RWPE2 (cell line): ENCODE results near the gene RPIA.
"Not testable (repeated sequence)": the region's sequence is repeated elsewhere in the genome, so short reads cannot be mapped to it uniquely, and the experiment has no call there.

ENCODE experiments used
- ATAC-seq: fragments of 200-7000 bp; cut with Tn5 transposase; 3 replicates; pipeline ENCODE4 v1.9.1; 2021; ENCODE audit warnings: low read depth
- DNase-seq: peaks from one replicate; pipeline ENCODE4 v3.0.0-alpha.2; 2020; ENCODE audit warnings: low spot score
- H3K27ac ChIP-seq: fragments of 450-650 bp; 2 replicates; pipeline ENCODE4 v1.5.1; 2017; ENCODE audit warnings: mild to moderate bottlenecking; ENCODE audit not compliant: poor library complexity, severe bottlenecking
- H3K27me3 ChIP-seq: fragments of 250-450 bp; sonication (Bioruptor Pico); 2 replicates; pipeline ENCODE4 v1.5.1; 2021; ENCODE audit warnings: mild to moderate bottlenecking, moderate library complexity; ENCODE audit not compliant: insufficient read depth, poor library complexity, severe bottlenecking
- H3K36me3 ChIP-seq: fragments of 250-450 bp; sonication (Bioruptor Pico); 2 replicates; pipeline ENCODE4 v1.5.1; 2020; ENCODE audit warnings: low read depth, mild to moderate bottlenecking, moderate library complexity
- H3K4me1 ChIP-seq: fragments of 250-450 bp; sonication (Bioruptor Pico); 2 replicates; pipeline ENCODE4 v1.5.1; 2021; ENCODE audit warnings: mild to moderate bottlenecking, moderate library complexity; ENCODE audit not compliant: insufficient read depth, poor library complexity, severe bottlenecking
- H3K4me3 ChIP-seq: fragments of 250-450 bp; sonication (Bioruptor Pico); 2 replicates; pipeline ENCODE4 v1.5.1; 2021; ENCODE audit warnings: mild to moderate bottlenecking, moderate library complexity; ENCODE audit not compliant: severe bottlenecking
- H3K9me3 ChIP-seq: fragments of 250-450 bp; sonication (Bioruptor Pico); 2 replicates; pipeline ENCODE4 v1.5.1; 2021; ENCODE audit warnings: mild to moderate bottlenecking, moderate library complexity; ENCODE audit not compliant: severe bottlenecking
- CTCF ChIP-seq: fragments of 450-650 bp; IDR thresholded peaks from one replicate; pipeline ENCODE4 v1.5.1; 2017; ENCODE audit warnings: mild to moderate bottlenecking, moderate library complexity; ENCODE audit not compliant: poor library complexity, severe bottlenecking

Gene RPIA

GRCh38 chr2:88760819-88761598 is 69.5 kb downstream of the RPIA start:
- Histone ChIP-seq H3K4me1 (no peaks in the 10 kb centered on the region), H3K9me3 (no peaks in the 10 kb centered on the region), H3K4me3 (no peak overlapping the region), H3K36me3 (no peaks in the 10 kb centered on the region), H3K27me3 (peaks cover 15% of the 10 kb centered on the region), H3K27ac (no peak overlapping the region)
- TF ChIP-seq CTCF, result no peak
- ATAC-seq (no peak), DNase-seq (no peak)

DNA sequence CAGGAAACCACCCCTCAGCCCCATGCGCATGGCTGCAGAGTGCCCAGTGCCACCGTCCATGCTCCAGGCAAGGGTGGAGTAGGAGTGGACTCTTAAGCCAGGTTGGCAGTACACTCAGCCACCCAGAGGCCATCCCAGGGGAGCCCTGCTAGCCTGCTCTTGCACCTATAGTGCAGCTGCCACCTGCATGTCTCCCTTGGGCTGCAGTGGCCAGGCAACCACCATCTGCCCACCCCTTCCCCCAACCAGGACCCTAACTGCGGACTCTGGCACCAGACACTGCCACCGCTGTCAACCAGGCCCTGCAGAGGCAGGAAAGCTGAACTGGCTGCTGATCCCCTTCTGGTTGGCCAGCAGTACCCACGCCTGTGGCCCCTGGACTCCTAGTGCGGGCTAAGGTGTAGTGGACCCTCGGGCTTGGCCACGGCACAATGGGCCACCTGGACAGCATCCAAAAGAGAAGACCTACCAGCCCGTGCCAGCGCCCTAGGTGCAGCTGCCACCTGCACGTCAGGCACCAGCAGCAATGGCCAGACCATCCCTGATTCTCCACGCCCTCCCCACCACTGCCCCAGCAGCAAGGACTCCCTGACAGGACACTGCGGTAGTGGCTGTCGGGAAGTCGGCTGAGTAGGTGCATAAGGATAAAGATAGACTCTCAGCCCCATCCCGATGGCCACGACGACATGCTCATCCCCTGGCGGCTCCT is 72.8 kb downstream of the RPIA start:
- ATAC-seq (no peak), DNase-seq (no peak)
- H3K27ac ChIP-seq, result no peak overlapping the region
- TF ChIP-seq CTCF, result no peak
- no peaks in the 10 kb centered on the region for H3K4me1 ChIP-seq
- no peak overlapping the region for H3K4me3 ChIP-seq
- peaks cover 22% of the 10 kb centered on the region for H3K27me3 ChIP-seq
- no peaks in the 10 kb centered on the region for H3K9me3 ChIP-seq
- no peaks in the 10 kb centered on the region for H3K36me3 ChIP-seq

- Histone ChIP-seq H3K36me3 (no peaks in the 10 kb centered on the region), H3K27me3 (peaks cover 25% of the 10 kb centered on the region), H3K27ac (no peak overlapping the region), H3K9me3 (no peaks in the 10 kb centered on the region), H3K4me1 (no peaks in the 10 kb centered on the region), H3K4me3 (no peak overlapping the region)
- DNase-seq (no peak), ATAC-seq (no peak)
- TF ChIP-seq CTCF, result no peak
Observed at GRCh38 chr2:88764850-88765153, 73.3 kb downstream of the RPIA start.

- Histone ChIP-seq H3K27ac (no peak overlapping the region), H3K9me3 (no peaks in the 10 kb centered on the region), H3K4me3 (no peak overlapping the region), H3K27me3 (peaks cover 25% of the 10 kb centered on the region), H3K36me3 (no peaks in the 10 kb centered on the region), H3K4me1 (no peaks in the 10 kb centered on the region)
- no peak for DNase-seq
- peak; percentile 77 for ATAC-seq
- TF ChIP-seq CTCF, result no peak
Observed at GRCh38 chr2:88765154-88765888, 73.8 kb downstream of the RPIA start.

- not testable (repeated sequence) for H3K9me3 ChIP-seq, H3K4me1 ChIP-seq, H3K4me3 ChIP-seq, H3K36me3 ChIP-seq, H3K27ac ChIP-seq, DNase-seq, ATAC-seq
- H3K27me3 ChIP-seq, result peaks cover 26% of the 10 kb centered on the region
Observed at GRCh38 chr2:88765889-88766481, 74.5 kb downstream of the RPIA start.
